ENCODE data around the gene USH2A. TPM values are rescaled to one million over a fixed set of nuclear protein-coding genes. Genes with fewer than 3 reads are reported as not detected.

The USH2A gene
- total RNA-seq, 1 donor from 2014 or later = 0.04 TPM

DNA sequence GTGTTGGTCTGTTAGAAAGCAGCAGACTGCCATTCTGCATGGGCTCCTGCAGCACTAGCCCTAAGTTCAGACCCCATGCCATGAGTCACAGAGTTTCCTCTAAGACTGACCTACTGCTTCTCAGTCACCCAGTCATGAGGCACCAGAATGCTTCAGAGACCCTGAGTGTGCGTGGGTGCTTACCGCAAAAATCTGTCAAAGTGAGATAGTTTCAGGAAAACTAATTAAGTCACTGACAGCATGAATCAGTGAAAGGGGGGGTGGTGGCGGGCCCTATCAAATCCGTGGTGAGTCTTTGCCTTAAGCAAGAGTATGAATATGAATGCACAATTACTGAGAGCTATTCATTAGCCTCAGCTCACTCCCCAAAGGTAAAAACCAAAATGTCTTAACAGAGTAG lies 758.0 kb downstream of the USH2A start:
- no peak overlapping the region for H3K4me3 ChIP-seq
- Mint-ChIP-seq H3K4me3 (no peak overlapping the region), H3K27me3 (ENCODE audit: insufficient read depth, low read depth) (no peaks in the 10 kb centered on the region), H3K27ac (no peak overlapping the region), H3K4me1 (peaks cover 7% of the 10 kb centered on the region), H3K9me3 (no peaks in the 10 kb centered on the region), H3K36me3 (no peaks in the 10 kb centered on the region)
- no peaks in the 10 kb centered on the region for H3K4me1 ChIP-seq
- no peak overlapping the region for H3K27ac ChIP-seq
- H3K9ac ChIP-seq = no peak overlapping the region
- no peaks in the 10 kb centered on the region for H3K27me3 ChIP-seq
- H3K9me3 ChIP-seq (ENCODE audit: low read depth) = no peaks in the 10 kb centered on the region
- H4K20me1 ChIP-seq (ENCODE audit: low read depth) = no peaks in the 10 kb centered on the region
- TF ChIP-seq EZH2 (IDR thresholded peaks at IDR 0.05) (no peak), EZH2phosphoT487 (IDR thresholded peaks at IDR 0.05) (no peak)
- TF ChIP-seq, protein P1, sequence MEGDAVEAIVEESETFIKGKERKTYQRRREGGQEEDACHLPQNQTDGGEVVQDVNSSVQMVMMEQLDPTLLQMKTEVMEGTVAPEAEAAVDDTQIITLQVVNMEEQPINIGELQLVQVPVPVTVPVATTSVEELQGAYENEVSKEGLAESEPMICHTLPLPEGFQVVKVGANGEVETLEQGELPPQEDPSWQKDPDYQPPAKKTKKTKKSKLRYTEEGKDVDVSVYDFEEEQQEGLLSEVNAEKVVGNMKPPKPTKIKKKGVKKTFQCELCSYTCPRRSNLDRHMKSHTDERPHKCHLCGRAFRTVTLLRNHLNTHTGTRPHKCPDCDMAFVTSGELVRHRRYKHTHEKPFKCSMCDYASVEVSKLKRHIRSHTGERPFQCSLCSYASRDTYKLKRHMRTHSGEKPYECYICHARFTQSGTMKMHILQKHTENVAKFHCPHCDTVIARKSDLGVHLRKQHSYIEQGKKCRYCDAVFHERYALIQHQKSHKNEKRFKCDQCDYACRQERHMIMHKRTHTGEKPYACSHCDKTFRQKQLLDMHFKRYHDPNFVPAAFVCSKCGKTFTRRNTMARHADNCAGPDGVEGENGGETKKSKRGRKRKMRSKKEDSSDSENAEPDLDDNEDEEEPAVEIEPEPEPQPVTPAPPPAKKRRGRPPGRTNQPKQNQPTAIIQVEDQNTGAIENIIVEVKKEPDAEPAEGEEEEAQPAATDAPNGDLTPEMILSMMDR (IDR thresholded peaks at IDR 0.05) = no peak
- H3K36me3 ChIP-seq = no peaks in the 10 kb centered on the region
- no peak overlapping the region for H2AFZ ChIP-seq (replicated peaks)
- DNase-seq (ENCODE audit: low spot score) = no peak
- H3K4me2 ChIP-seq = no peak overlapping the region
- no peaks in the 10 kb centered on the region for H3K79me2 ChIP-seq (ENCODE audit: low read depth)
- no peaks in the 10 kb centered on the region for H3F3A ChIP-seq (ENCODE audit: low read depth)

DNA sequence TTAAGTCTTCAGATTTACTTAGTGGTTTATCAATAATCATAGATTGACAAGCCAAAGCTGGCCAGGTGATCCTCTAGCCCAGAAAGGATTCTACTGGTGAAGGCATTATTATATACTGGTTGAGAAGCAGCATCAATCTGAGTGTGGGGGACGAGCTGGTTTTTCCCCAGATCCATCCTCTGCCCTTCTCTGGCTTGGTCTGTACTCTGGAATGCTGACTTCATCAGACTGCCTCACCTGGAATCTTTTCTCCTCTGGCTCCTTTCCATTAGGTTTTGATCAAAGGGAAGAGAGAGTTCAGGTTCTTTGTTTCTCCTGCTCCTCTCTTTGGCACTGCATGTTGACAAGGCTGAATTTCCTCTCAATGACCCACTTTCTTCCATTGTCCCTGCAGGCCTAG lies 762.2 kb downstream of the USH2A start:
- no peak for TF ChIP-seq EZH2 (IDR thresholded peaks at IDR 0.05)
- no peak for TF ChIP-seq EZH2phosphoT487 (IDR thresholded peaks at IDR 0.05)
- TF ChIP-seq, protein P1 (IDR thresholded peaks at IDR 0.05) = no peak
- Histone ChIP-seq H3K9me3 (ENCODE audit: low read depth) (no peaks in the 10 kb centered on the region), H3K79me2 (ENCODE audit: low read depth) (no peaks in the 10 kb centered on the region), H3K9ac (no peak overlapping the region), H3K27me3 (no peaks in the 10 kb centered on the region), H3K27ac (no peak overlapping the region), H4K20me1 (ENCODE audit: low read depth) (no peaks in the 10 kb centered on the region), H2AFZ (replicated peaks) (no peak overlapping the region), H3K4me3 (no peak overlapping the region), H3K36me3 (no peaks in the 10 kb centered on the region), H3K4me2 (no peak overlapping the region), H3K4me1 (no peaks in the 10 kb centered on the region), H3F3A (ENCODE audit: low read depth) (no peaks in the 10 kb centered on the region)
- H3K4me1 Mint-ChIP-seq = peaks cover 4% of the 10 kb centered on the region
- H3K36me3 Mint-ChIP-seq = no peaks in the 10 kb centered on the region
- no peak overlapping the region for H3K27ac Mint-ChIP-seq
- H3K27me3 Mint-ChIP-seq (ENCODE audit: insufficient read depth, low read depth) = no peaks in the 10 kb centered on the region
- H3K9me3 Mint-ChIP-seq = no peaks in the 10 kb centered on the region
- H3K4me3 Mint-ChIP-seq = no peak overlapping the region
- DNase-seq (ENCODE audit: low spot score) = no peak

DNA sequence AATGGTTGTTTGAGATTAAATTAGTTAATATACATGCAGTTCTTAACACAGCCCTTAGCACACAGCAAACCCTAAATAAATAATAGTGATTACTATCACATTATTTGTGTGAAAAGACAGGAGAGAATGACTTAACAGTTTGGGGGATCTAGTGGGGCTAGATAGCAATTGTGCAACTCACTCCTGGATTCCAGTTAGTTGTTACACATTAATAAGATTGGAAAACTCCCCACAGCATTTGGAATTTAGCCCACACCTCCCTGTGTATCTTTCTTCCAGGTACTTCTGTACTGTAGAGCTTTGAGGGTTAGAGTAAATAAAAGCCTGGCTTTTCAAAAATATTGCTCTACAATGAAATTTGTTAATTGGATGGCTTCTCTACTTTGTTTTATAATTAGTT lies 763.0 kb downstream of the USH2A start:
- Histone ChIP-seq H3K4me2 (no peak overlapping the region), H3K79me2 (ENCODE audit: low read depth) (no peaks in the 10 kb centered on the region), H4K20me1 (ENCODE audit: low read depth) (no peaks in the 10 kb centered on the region), H3K27ac (no peak overlapping the region), H3F3A (ENCODE audit: low read depth) (no peaks in the 10 kb centered on the region), H3K9me3 (ENCODE audit: low read depth) (no peaks in the 10 kb centered on the region), H3K4me1 (no peaks in the 10 kb centered on the region), H3K4me3 (no peak overlapping the region), H3K9ac (no peak overlapping the region), H2AFZ (replicated peaks) (no peak overlapping the region), H3K27me3 (no peaks in the 10 kb centered on the region), H3K36me3 (no peaks in the 10 kb centered on the region)
- H3K4me1 Mint-ChIP-seq = peaks cover 4% of the 10 kb centered on the region
- DNase-seq (ENCODE audit: low spot score) = no peak
- H3K36me3 Mint-ChIP-seq = no peaks in the 10 kb centered on the region
- no peaks in the 10 kb centered on the region for H3K27me3 Mint-ChIP-seq (ENCODE audit: insufficient read depth, low read depth)
- H3K9me3 Mint-ChIP-seq = no peaks in the 10 kb centered on the region
- H3K4me3 Mint-ChIP-seq = no peak overlapping the region
- TF ChIP-seq, protein P1 (IDR thresholded peaks at IDR 0.05) = no peak
- no peak for TF ChIP-seq EZH2 (IDR thresholded peaks at IDR 0.05)
- no peak for TF ChIP-seq EZH2phosphoT487 (IDR thresholded peaks at IDR 0.05)
- no peak overlapping the region for H3K27ac Mint-ChIP-seq
